Skeletal muscle satellite cell (primary cell): ENCODE results near the gene NPVF.

ENCODE experiments used
- H3K27me3 ChIP-seq: 2 replicates; pipeline ENCODE4 v1.7.0; 2013; ENCODE audit warnings: low read length; ENCODE audit not compliant: control insufficient read depth, insufficient read depth
- H3K36me3 ChIP-seq: 2 replicates; pipeline ENCODE4 v1.7.0; 2013; ENCODE audit warnings: mild to moderate bottlenecking, control low read depth, low read length; ENCODE audit not compliant: insufficient read depth
- H3K4me1 ChIP-seq: 2 replicates; pipeline ENCODE4 v1.7.0; 2013; ENCODE audit warnings: low read length; ENCODE audit not compliant: control insufficient read depth, insufficient read depth
- H3K4me2 ChIP-seq: 2 replicates; pipeline ENCODE4 v1.7.0; 2013; ENCODE audit warnings: mild to moderate bottlenecking, low read length
- H3K4me3 ChIP-seq: 2 replicates; pipeline ENCODE4 v1.7.0; 2013; ENCODE audit warnings: low read length
- H3K9ac ChIP-seq: 2 replicates; pipeline ENCODE4 v1.7.0; 2013; ENCODE audit warnings: mild to moderate bottlenecking, low read depth, low read length, moderate library complexity
- H3K9me3 ChIP-seq: replicated peaks from 2 replicates; pipeline ENCODE4 v1.7.0; 2013; ENCODE audit warnings: mild to moderate bottlenecking, control low read depth, low read length

Gene NPVF

DNA sequence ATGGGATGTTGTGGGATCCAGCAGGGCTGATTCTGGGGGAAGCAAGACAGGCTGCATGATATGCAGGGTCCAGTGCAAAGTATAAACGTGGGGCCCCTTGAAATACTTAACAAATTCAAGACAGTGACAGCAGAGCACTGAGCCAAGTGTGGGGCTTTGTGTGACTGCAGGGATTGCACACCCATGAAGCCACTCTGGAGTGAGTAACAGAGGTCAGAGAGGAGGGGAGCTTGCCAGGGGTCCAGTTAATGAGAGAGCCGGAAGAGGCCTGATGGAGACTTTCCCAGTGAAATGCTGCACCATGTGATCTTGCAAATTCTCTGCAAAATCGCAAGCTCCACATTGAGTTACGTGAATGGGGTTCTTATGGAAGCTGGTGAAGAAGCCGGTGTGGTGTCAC is 5.6 kb downstream of the NPVF start:
- no peaks in the 10 kb centered on the region for H3K9me3 ChIP-seq
- no peak overlapping the region for H3K4me3 ChIP-seq

DNA sequence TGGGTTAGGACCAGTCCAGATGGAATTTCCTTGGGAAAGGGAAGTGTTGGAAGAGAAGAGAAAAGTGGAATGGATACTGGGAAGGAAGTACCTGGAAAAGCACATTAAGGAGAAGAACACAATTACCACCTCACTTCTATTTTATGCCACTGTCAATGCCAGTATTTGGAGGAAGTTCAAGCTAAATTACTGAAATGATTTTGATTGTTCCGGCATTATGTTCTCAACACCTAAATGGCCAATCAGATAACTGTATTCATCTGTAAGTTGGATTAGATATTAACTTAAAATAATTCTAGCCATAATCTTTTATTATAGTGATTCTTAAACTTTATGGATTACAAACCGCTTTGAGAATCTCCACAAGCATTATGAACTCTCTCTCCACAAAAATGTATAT is 7.3 kb downstream of the NPVF start:
- Histone ChIP-seq H3K4me2 (no peak overlapping the region), H3K4me1 (no peaks in the 10 kb centered on the region), H3K9ac (no peak overlapping the region), H3K36me3 (no peaks in the 10 kb centered on the region), H3K27me3 (peaks cover 32% of the 10 kb centered on the region), H3K9me3 (no peaks in the 10 kb centered on the region), H3K4me3 (no peak overlapping the region)

More for the DNA sequence above, 5.6 kb downstream of the NPVF start:
- Histone ChIP-seq H3K4me1 (no peaks in the 10 kb centered on the region), H3K9ac (no peak overlapping the region), H3K4me2 (no peak overlapping the region), H3K36me3 (no peaks in the 10 kb centered on the region), H3K27me3 (peaks cover 38% of the 10 kb centered on the region)

DNA sequence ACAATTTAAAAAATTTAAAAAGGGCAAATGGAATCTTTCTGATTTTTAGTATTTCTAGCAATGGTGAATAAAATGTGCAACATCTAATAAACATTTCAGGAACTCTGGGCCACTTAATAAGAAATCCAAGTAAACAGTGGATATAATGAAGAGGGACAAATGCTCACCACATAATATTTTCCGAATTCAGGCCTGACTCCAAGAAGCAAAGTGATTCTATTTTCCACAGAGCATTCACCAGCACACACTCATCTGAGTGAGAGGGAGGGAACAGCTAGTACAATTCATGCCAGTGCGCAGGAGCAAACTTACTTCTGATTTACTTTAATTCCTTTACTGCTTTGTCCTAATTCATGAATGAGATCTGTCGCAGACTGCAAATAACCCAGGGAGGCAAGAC is 10.1 kb downstream of the NPVF start:
- Histone ChIP-seq H3K4me3 (no peak overlapping the region), H3K27me3 (peaks cover 23% of the 10 kb centered on the region), H3K9ac (no peak overlapping the region), H3K9me3 (no peaks in the 10 kb centered on the region), H3K4me1 (no peaks in the 10 kb centered on the region), H3K36me3 (no peaks in the 10 kb centered on the region), H3K4me2 (no peak overlapping the region)

DNA sequence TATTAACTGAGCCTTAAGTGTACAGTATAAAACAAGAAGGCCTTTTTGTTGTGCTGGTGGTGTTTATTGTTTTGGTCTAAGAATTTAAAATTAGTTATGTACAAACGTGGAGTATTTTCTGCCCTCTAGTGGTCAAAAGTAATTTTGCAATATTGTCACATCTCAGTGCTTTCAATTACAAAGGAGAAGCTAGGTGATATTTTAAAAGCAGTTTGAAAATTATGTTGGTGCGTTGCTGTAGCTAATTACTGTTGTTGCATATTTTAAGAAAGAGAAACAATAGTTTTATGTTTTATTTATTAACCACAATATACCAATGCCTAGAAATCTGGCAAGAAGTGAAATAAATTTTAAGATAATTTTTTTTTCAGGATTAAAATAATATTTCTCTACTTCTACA is 11.4 kb downstream of the NPVF start:
- H3K9ac ChIP-seq = no peak overlapping the region

DNA sequence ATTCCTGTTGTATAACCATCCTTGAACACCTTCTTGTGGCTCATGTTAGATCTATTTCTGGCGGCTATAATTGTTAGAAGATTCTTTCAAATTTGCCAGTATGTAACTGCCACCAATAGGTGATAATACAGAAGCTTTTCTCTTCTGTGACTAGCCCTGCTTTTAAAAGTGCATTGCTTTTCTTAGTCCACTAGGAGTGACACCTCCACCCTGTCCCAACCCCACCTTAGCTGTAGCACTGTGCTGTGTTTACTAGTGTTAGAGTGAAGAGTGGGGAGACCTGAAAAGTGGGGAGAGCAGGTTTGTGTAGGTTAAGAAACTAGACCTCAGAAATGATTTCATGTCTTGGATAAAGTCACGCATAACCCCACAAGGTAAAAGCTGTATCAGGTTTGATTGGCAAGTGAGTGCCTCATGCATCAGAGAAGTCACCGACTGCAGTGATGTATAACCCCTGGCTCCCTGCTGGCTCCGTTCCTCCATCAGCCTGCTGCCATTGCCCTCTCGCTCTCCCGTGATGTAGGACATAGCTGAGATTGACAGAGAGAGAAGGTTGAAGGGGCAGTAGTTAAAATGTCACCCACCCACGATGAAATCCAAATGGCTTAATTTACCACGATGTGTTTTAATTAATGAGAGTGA is 12.5 kb downstream of the NPVF start:
- Histone ChIP-seq H3K4me1 (no peaks in the 10 kb centered on the region), H3K4me3 (no peak overlapping the region), H3K36me3 (no peaks in the 10 kb centered on the region), H3K9me3 (no peaks in the 10 kb centered on the region), H3K4me2 (no peak overlapping the region), H3K9ac (no peak overlapping the region), H3K27me3 (peaks cover 13% of the 10 kb centered on the region)

More for the DNA sequence above, 11.4 kb downstream of the NPVF start:
- no peaks in the 10 kb centered on the region for H3K9me3 ChIP-seq
- no peaks in the 10 kb centered on the region for H3K36me3 ChIP-seq
- peaks cover 16% of the 10 kb centered on the region for H3K27me3 ChIP-seq
- no peak overlapping the region for H3K4me3 ChIP-seq
- no peak overlapping the region for H3K4me2 ChIP-seq
- H3K4me1 ChIP-seq = no peaks in the 10 kb centered on the region

DNA sequence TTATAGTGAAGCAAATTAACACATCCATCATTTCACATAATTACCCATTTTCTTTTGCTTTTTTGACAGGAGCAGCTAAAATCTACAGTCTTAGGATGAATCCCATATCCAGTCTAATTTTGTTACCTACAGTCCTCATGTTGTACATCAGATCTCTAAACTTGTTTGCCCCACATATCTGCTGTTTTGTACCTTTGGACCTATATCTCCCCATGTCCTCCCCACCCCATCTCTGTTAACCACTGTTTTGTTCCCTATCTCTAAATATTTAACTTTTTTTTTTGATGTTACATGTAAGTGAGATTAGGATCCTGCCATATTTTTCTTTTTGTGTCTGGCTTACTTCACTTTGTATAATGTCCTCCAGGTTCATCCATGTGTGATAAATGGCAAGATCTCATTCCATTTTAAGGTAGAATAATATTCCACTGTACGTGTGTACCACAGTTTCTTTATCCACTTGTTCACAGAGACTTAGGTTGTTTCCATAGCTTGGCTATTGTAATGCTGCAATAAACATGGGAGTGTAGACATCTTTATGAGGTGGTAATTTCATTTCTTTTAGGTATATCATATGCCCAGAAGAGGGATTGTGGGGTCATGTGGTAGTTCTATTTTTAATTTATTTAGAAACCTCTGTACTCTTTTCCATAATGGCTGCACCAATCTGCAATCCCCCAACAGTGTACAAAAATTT is 19.6 kb downstream of the NPVF start:
- Histone ChIP-seq H3K9ac (no peak overlapping the region), H3K4me3 (no peak overlapping the region), H3K27me3 (peaks cover 4% of the 10 kb centered on the region), H3K36me3 (no peaks in the 10 kb centered on the region), H3K4me2 (no peak overlapping the region), H3K9me3 (no peaks in the 10 kb centered on the region), H3K4me1 (no peaks in the 10 kb centered on the region)

DNA sequence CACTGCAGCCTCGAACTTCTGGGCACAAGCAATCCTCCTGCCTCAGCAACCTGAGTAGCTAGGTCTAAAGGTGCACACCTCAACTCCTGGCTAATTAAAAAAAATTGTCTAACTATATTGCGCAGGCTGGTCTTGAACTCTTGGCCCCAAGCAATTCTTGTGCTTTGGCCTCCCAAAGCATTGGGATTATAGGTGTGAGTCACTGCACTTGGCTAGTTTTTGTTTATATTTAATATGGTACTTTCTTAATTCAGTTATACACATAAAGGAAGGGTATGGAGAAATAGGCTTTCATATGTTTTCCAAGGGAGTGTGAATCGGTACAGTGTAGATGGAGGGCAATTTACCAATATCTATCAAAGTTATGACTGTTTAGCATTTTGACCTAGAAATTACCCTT is 20.4 kb downstream of the NPVF start:
- Histone ChIP-seq H3K36me3 (no peaks in the 10 kb centered on the region), H3K4me1 (no peaks in the 10 kb centered on the region)

DNA sequence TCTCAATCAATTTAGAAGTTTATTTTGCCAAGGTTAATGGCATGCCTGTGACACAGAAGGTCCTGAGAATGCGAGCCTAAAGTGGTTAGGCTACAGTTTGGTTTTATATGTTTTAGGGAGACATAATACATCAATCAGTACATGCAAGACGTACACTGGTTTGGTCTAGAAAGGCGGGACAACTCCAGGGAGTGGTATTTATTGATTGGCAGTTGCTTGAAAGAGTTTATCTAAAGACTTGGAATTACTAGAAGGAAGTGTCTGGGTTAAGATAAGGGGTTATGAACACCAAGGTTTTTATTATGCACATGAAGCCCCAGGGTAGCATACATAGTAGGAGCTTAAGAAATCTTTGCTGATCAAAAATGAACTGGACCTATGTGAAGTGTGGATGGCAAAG is 21.5 kb downstream of the NPVF start:
- H3K4me2 ChIP-seq = no peak overlapping the region
- H3K9me3 ChIP-seq = no peaks in the 10 kb centered on the region
- no peaks in the 10 kb centered on the region for H3K4me1 ChIP-seq
- no peaks in the 10 kb centered on the region for H3K36me3 ChIP-seq
- H3K27me3 ChIP-seq = peaks cover 4% of the 10 kb centered on the region
- H3K9ac ChIP-seq = no peak overlapping the region
- H3K4me3 ChIP-seq = no peak overlapping the region

More for the DNA sequence above, 20.4 kb downstream of the NPVF start:
- Histone ChIP-seq H3K4me3 (no peak overlapping the region), H3K9me3 (no peaks in the 10 kb centered on the region), H3K27me3 (peaks cover 4% of the 10 kb centered on the region), H3K4me2 (no peak overlapping the region), H3K9ac (no peak overlapping the region)

DNA sequence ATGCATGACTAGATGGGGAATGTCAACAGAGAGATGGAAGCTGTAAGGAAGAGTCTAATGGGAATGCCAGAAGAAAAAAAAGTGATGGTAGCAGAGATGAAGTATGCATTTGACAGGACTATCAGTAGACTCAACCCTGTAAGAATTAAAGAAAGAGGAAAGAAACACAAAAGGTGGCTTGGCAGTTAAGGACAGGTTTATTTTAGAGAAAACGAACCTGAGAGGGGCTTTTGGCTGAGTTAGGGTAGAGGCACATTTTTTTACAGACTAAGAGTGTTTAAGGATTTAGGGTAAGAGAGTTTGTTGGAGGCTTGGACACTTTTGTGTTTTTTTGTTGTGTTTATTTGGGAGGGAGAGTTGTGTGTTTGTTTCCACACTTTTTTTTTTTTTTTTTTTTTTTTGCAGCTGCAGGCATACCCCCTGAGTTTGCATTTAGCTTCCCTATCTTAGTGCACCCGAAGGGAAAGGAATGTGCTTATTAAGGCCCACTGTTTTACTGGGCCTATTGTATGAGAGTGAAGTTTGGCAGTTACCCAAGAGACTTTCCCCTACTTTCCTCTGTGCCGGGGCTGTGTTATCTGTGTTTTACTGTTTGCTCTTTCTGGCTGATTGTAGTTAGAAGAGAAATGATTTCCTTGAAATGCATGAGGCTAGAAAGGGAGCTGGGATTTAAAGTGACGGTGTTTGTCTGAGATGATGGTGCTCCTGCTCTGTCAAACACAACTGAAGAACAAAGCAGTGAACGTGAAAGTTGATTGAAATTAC is 32.0 kb downstream of the NPVF start:
- peaks cover 18% of the 10 kb centered on the region for H3K27me3 ChIP-seq
- H3K9me3 ChIP-seq = no peaks in the 10 kb centered on the region
- H3K4me2 ChIP-seq = no peak overlapping the region
- H3K36me3 ChIP-seq = no peaks in the 10 kb centered on the region
- H3K4me1 ChIP-seq = no peaks in the 10 kb centered on the region
- no peak overlapping the region for H3K4me3 ChIP-seq
- no peak overlapping the region for H3K9ac ChIP-seq

DNA sequence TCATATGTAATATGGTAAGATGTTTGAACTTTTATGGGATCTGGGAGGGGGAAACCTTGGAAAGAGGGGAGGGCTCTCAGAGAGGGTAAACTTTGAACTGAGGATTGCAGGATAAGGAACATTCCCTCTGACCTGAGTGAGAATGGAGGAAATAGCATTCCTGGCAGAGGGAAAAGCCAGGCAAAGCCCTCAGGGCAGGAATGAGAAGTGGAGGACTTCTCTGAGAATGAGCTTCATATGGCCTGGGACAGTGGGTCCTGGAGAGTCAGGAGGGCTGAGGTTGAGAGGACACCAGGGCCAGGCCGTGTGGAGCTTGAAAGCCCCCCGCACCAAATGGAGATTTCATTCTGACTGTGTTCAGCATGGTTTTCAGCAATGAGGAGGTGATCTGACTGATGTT is 34.2 kb downstream of the NPVF start:
- no peaks in the 10 kb centered on the region for H3K9me3 ChIP-seq
- H3K36me3 ChIP-seq = no peaks in the 10 kb centered on the region
- no peaks in the 10 kb centered on the region for H3K4me1 ChIP-seq
- H3K27me3 ChIP-seq = peaks cover 14% of the 10 kb centered on the region
- no peak overlapping the region for H3K4me2 ChIP-seq
- no peak overlapping the region for H3K9ac ChIP-seq
- H3K4me3 ChIP-seq = no peak overlapping the region

DNA sequence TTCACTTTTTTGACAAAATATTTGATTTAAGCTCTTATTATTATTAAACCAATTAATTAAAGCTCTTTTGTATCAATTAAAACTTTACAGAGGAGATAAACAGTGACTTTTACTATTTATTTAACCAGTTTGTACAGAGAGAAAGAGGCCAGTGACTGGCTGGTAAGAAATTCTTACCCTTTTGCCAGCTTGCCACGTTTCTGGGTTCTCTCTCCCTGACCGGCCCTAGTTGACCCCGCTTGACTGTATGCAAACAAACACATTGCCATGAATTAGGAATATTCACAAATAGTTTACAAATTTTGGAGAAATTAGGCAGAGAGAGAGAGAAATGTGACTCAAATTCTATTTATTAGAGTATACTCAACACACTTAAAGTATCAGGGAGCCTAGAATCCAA is 36.2 kb downstream of the NPVF start:
- Histone ChIP-seq H3K27me3 (peaks cover 7% of the 10 kb centered on the region), H3K4me3 (no peak overlapping the region), H3K4me1 (no peaks in the 10 kb centered on the region), H3K36me3 (no peaks in the 10 kb centered on the region), H3K9ac (no peak overlapping the region), H3K4me2 (no peak overlapping the region), H3K9me3 (no peaks in the 10 kb centered on the region)
